Mesenchymal stem cell (in vitro differentiated cells and primary cell): ENCODE results near the gene TUSC1.
"Not testable (repeated sequence)": the region's sequence is repeated elsewhere in the genome, so short reads cannot be mapped to it uniquely, and the experiment has no call there.

ENCODE experiments used
- DNase-seq: peaks from one replicate; pipeline ENCODE4 v3.0.0-alpha.2; 2013
- H2AFZ ChIP-seq: one replicate; pipeline ENCODE4 v1.6.1; 2013; ENCODE audit warnings: low read depth, mild to moderate bottlenecking, control low read depth, inconsistent platforms, low read length, moderate library complexity
- H2AK5ac ChIP-seq: 2 replicates; pipeline ENCODE4 v1.6.1; 2013; ENCODE audit warnings: low read length, moderate library complexity, mild to moderate bottlenecking, inconsistent platforms; ENCODE audit not compliant: severe bottlenecking
- H2BK120ac ChIP-seq: one replicate; pipeline ENCODE4 v1.6.1; 2013; ENCODE audit warnings: low read depth, mild to moderate bottlenecking, inconsistent platforms, low read length, moderate library complexity
- H2BK12ac ChIP-seq, 2 experiments: one replicate each; pipeline ENCODE4 v1.6.1; 2013; ENCODE audit warnings: inconsistent platforms in 2 of 2, low read length in 2 of 2, mild to moderate bottlenecking in 2 of 2, moderate library complexity in 2 of 2, control low read depth in 1 of 2
- H2BK15ac ChIP-seq: one replicate; pipeline ENCODE4 v1.6.1; 2013; ENCODE audit warnings: mild to moderate bottlenecking, low read depth, inconsistent platforms; ENCODE audit not compliant: poor library complexity, severe bottlenecking
- H2BK5ac ChIP-seq: 2 replicates; pipeline ENCODE4 v1.6.1; 2013; ENCODE audit warnings: low read depth, mild to moderate bottlenecking, low read length, control low read depth, inconsistent platforms; ENCODE audit not compliant: poor library complexity, severe bottlenecking
- H3K14ac ChIP-seq, 2 experiments: one replicate each; pipeline ENCODE4 v1.6.1; 2013; ENCODE audit warnings: inconsistent platforms in 2 of 2, low read length in 2 of 2, control low read depth in 1 of 2, mild to moderate bottlenecking in 1 of 2, moderate library complexity in 1 of 2
- H3K18ac ChIP-seq, 2 experiments: one replicate each; pipeline ENCODE4 v1.6.1; 2013; ENCODE audit warnings: inconsistent platforms in 2 of 2, low read length in 2 of 2, control low read depth in 1 of 2, low read depth in 1 of 2, mild to moderate bottlenecking in 1 of 2
- H3K23ac ChIP-seq, 2 experiments: one replicate each; pipeline ENCODE4 v1.6.1; 2013; ENCODE audit warnings: inconsistent platforms in 2 of 2, low read length in 2 of 2, mild to moderate bottlenecking in 2 of 2, moderate library complexity in 2 of 2, control low read depth in 1 of 2
- H3K27ac ChIP-seq: 2 replicates; pipeline ENCODE4 v1.5.1; 2013; ENCODE audit warnings: mild to moderate bottlenecking, moderate library complexity, low read length, control low read depth, inconsistent platforms; ENCODE audit not compliant: poor library complexity, severe bottlenecking
- H3K27me3 ChIP-seq, 2 experiments: 2 replicates each; pipeline versions ENCODE4 v1.6.1 to v1.7.0; 2013; ENCODE audit warnings: low read length in 2 of 2, mild to moderate bottlenecking in 2 of 2, moderate library complexity in 2 of 2, control low read depth in 1 of 2, inconsistent platforms in 1 of 2; ENCODE audit not compliant: control insufficient read depth in 1 of 2, insufficient read depth in 1 of 2
- H3K36me3 ChIP-seq, 2 experiments: 2 replicates each; pipeline versions ENCODE4 v1.6.1 to v1.7.0; 2013; ENCODE audit warnings: low read length in 2 of 2, control low read depth in 1 of 2, inconsistent platforms in 1 of 2, low read depth in 1 of 2, mild to moderate bottlenecking in 1 of 2; ENCODE audit not compliant: insufficient read depth in 2 of 2, control insufficient read depth in 1 of 2
- H3K4ac ChIP-seq, 2 experiments: one replicate each; pipeline ENCODE4 v1.6.1; 2013; ENCODE audit warnings: inconsistent platforms in 2 of 2, low read length in 2 of 2, mild to moderate bottlenecking in 2 of 2, moderate library complexity in 2 of 2, control low read depth in 1 of 2, low read depth in 1 of 2
- H3K4me1 ChIP-seq: 2 replicates; pipeline ENCODE4 v1.6.1; 2013; ENCODE audit warnings: low read depth, low read length, control low read depth; ENCODE audit not compliant: control insufficient read depth, insufficient read depth
- H3K4me2 ChIP-seq: 2 replicates; pipeline ENCODE4 v1.6.1; 2013; ENCODE audit warnings: low read length, mild to moderate bottlenecking, inconsistent platforms; ENCODE audit not compliant: poor library complexity, severe bottlenecking
- H3K4me3 ChIP-seq, 2 experiments: 2 replicates each; pipeline versions ENCODE4 v1.5.1 to v1.7.0; 2013; ENCODE audit warnings: low read length in 2 of 2, mild to moderate bottlenecking in 2 of 2, control low read depth in 1 of 2, low read depth in 1 of 2; ENCODE audit not compliant: insufficient read depth in 1 of 2
- H3K79me1 ChIP-seq: replicated peaks from 2 replicates; pipeline ENCODE4 v1.6.1; 2013; ENCODE audit warnings: mild to moderate bottlenecking, control low read depth, low read length, inconsistent platforms; ENCODE audit not compliant: poor library complexity, severe bottlenecking
- H3K9ac ChIP-seq: 2 replicates; pipeline ENCODE4 v1.7.0; 2013; ENCODE audit warnings: mild to moderate bottlenecking, low read length, moderate library complexity
- H3K9me3 ChIP-seq: 2 replicates; pipeline ENCODE4 v1.7.0; 2013; ENCODE audit warnings: mild to moderate bottlenecking, low read length; ENCODE audit not compliant: control insufficient read depth
- H4K8ac ChIP-seq: one replicate; pipeline ENCODE4 v1.6.1; 2013; ENCODE audit warnings: inconsistent platforms, mild to moderate bottlenecking, low read length, moderate library complexity
- H4K91ac ChIP-seq: one replicate; pipeline ENCODE4 v1.6.1; 2013; ENCODE audit warnings: mild to moderate bottlenecking, low read length, inconsistent platforms
- WGBS: methylation state at CpG from one replicate; pipeline ENCODE4 v1.1.7; 2013; ENCODE audit warnings: mixed read lengths; 5-methylcytosine and 5-hydroxymethylcytosine counted together

TUSC1 gene

DNA sequence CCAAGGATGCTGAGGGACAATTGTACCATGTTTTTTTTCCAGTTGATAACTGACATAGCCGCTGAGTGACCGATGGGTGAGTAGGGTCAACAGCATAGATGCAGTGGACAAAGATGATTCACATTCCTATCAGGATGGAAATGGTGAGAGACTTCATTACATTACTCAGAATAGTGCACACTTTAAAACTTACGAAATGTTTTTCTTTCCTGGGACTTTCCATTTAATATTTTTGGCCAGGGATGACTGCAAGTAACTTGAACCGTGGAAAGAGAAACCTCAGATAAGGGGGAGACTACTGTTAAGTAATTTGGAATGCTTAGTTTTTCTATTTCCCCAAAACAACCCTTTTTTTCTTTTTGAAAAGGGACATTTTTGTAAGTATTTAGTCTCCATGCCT is 3.0 kb upstream of the TUSC1 start:
- Histone ChIP-seq H2BK12ac (no peak overlapping the region), H2AFZ (no peak overlapping the region), H3K4ac (no peak overlapping the region), H2BK15ac (no peak overlapping the region), H2BK5ac (no peak overlapping the region), H4K91ac (no peak overlapping the region), H3K79me1 (no peaks in the 10 kb centered on the region), H3K27me3 (no peaks in the 10 kb centered on the region), H3K4me2 (no peak overlapping the region), H3K14ac (no peak overlapping the region), H2AK5ac (no peak overlapping the region), H3K23ac (no peak overlapping the region), H3K9me3 (peaks cover 10% of the 10 kb centered on the region), H3K9ac (peak overlapping the region; percentile 67), H3K27ac (no peak overlapping the region), H2BK120ac (no peak overlapping the region), H3K36me3 (no peaks in the 10 kb centered on the region), H3K18ac (no peak overlapping the region), H3K4me3 (peak overlapping the region in 1 of 2 experiments; percentile 31), H3K4me1 (peaks cover 4% of the 10 kb centered on the region), H4K8ac (no peak overlapping the region)
- DNase-seq: peak; percentile 15
- WGBS: 100% methylated on average over 2 of the region's 4 CpGs

GRCh38 chr9:25678846-25679360 is 659 bp upstream of the TUSC1 start:
- 63% methylated on average over 3 of the region's 4 CpGs for WGBS
- H3K9me3 ChIP-seq: peaks cover 5% of the 10 kb centered on the region

GRCh38 chr9:25677301-25678146 is 720 bp downstream of the TUSC1 start:
- Histone ChIP-seq H3K18ac (peak overlapping the region; percentile 95 to 98), H2BK15ac (peak overlapping the region; percentile 55), H3K14ac (peak overlapping the region in 1 of 2 experiments; percentile 98), H3K4ac (peak overlapping the region; percentile 96 to 99), H3K9me3 (no peaks in the 10 kb centered on the region), H4K8ac (peak overlapping the region; percentile 95), H3K27me3 (no peaks in the 10 kb centered on the region), H3K27ac (peak overlapping the region; percentile 84), H2AFZ (peak overlapping the region; percentile 96), H2BK12ac (peak overlapping the region in 1 of 2 experiments; percentile 86), H3K79me1 (no peaks in the 10 kb centered on the region), H2BK5ac (peak overlapping the region; percentile 98), H3K23ac (peak overlapping the region in 1 of 2 experiments; percentile 99), H2AK5ac (peak overlapping the region; percentile 84), H3K36me3 (no peaks in the 10 kb centered on the region), H3K4me2 (peak overlapping the region; percentile 73), H3K4me1 (peaks cover 4% of the 10 kb centered on the region), H2BK120ac (peak overlapping the region; percentile 54), H3K9ac (peak overlapping the region; percentile 97), H3K4me3 (peak overlapping the region; percentile 71 to 81), H4K91ac (peak overlapping the region; percentile 94)
- peak; percentile 81 for DNase-seq
- WGBS: under 1% methylated on average over 59 of the region's 77 CpGs

More at GRCh38 chr9:25678846-25679360, 659 bp upstream of the TUSC1 start:
- Histone ChIP-seq H3K4me1 (peaks cover 4% of the 10 kb centered on the region), H2BK120ac (no peak overlapping the region), H2BK12ac (no peak overlapping the region), H3K79me1 (no peaks in the 10 kb centered on the region), H3K36me3 (no peaks in the 10 kb centered on the region), H4K8ac (no peak overlapping the region), H2AK5ac (no peak overlapping the region), H2AFZ (no peak overlapping the region), H3K9ac (peak overlapping the region; percentile 97), H3K4me3 (peak overlapping the region in 1 of 2 experiments; percentile 81), H2BK15ac (no peak overlapping the region), H3K27me3 (no peaks in the 10 kb centered on the region), H4K91ac (no peak overlapping the region), H3K27ac (peak overlapping the region; percentile 62), H3K14ac (no peak overlapping the region), H2BK5ac (no peak overlapping the region), H3K4me2 (no peak overlapping the region), H3K23ac (no peak overlapping the region), H3K18ac (no peak overlapping the region), H3K4ac (no peak overlapping the region)
- no peak for DNase-seq

DNA sequence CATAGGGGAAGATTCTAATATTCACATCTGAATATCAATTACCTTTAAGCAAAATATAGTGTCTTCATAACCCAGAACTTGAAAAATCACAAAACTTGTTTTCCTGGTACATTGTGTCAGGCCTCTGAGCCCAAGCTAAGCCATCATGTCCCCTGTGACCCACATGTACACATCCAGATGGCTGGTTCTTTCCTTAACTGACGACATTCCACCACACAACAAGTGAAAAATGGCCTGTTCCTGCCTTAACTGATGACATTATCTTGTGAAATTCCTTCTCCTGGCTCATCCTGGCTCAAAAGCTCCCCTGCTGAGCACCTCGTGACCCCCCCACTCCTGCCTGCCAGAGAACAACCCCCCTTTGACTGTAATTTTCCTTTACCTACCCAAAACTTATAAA is 2.4 kb downstream of the TUSC1 start:
- H3K9me3 ChIP-seq, H2AFZ ChIP-seq, H3K14ac ChIP-seq, H3K27ac ChIP-seq, H2BK15ac ChIP-seq, H3K4me1 ChIP-seq, H3K9ac ChIP-seq, H3K4ac ChIP-seq, H3K23ac ChIP-seq, H2BK5ac ChIP-seq, H2AK5ac ChIP-seq, H4K91ac ChIP-seq, H3K18ac ChIP-seq, H3K36me3 ChIP-seq, H3K79me1 ChIP-seq, H2BK120ac ChIP-seq, H4K8ac ChIP-seq, H3K4me3 ChIP-seq, H3K27me3 ChIP-seq, H2BK12ac ChIP-seq: not testable (repeated sequence)
- peak; percentile 28 for DNase-seq
- peak overlapping the region; percentile 37 for H3K4me2 ChIP-seq
- WGBS: 48% methylated on average over 2 of the region's 2 CpGs
